KOPT-K1 (cell line): ENCODE results near the gene MGST3.
"Not testable (repeated sequence)": the region's sequence is repeated elsewhere in the genome, so short reads cannot be mapped to it uniquely, and the experiment has no call there.

ENCODE experiments used
- H3K27ac ChIP-seq: fragments of 200-600 bp; sonication (generic); 2 replicates; pipeline ENCODE4 v1.5.1; 2016; ENCODE audit warnings: antibody characterized with exemption, mild to moderate bottlenecking, low read depth, low read length; ENCODE audit not compliant: poor library complexity, severe bottlenecking
- H3K36me3 ChIP-seq: fragments of 200-600 bp; sonication (generic); 2 replicates; pipeline ENCODE4 v1.5.1; 2017; ENCODE audit warnings: antibody characterized with exemption, mild to moderate bottlenecking, low read length, moderate library complexity; ENCODE audit not compliant: insufficient read depth
- H3K9me3 ChIP-seq: fragments of 200-600 bp; sonication (generic); 2 replicates; pipeline ENCODE4 v1.5.1; 2017; ENCODE audit warnings: antibody characterized with exemption, low read length, mild to moderate bottlenecking; ENCODE audit not compliant: insufficient read depth, poor library complexity, severe bottlenecking

Gene MGST3

DNA sequence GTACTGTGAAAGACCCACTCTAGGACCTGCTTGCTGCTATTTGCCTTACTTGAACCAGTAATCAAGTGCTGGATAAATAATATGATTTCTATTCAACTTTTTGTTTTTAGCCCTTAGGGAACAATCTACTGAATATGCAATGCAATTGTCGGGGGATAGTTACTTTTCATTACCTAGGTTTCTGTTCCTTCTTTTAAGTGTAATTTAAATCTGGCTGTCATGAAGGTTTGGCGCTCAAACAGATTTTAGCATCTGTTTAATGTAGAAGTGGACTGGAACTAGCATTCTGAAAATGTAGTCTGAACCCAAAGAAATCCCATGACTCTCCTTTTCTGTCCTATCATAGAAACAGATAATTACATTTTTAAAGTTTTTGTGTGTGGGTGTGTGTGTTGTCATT, 4.8 kb downstream of the MGST3 start:
- H3K9me3 ChIP-seq = no peaks in the 10 kb centered on the region
- H3K27ac ChIP-seq = no peak overlapping the region
- no peaks in the 10 kb centered on the region for H3K36me3 ChIP-seq

DNA sequence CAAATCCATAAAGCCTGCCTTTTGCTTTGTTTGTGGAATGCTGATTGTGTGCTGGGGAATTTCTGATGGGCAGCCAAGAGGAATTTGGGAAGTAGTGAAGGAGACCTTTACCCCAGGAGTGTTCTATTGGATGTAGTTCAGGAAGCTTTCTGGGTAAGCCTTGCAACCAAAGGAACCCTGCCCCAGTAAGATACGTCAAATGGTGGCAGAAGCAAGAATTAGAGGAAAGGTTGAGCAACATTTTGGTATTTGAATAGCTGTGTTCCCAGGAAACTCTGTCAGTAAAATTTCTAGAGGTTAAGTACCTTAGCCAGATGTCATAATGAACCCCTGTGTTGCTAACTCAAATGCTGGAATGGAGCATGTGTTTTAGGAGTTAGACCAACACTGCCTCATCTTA, 6.4 kb downstream of the MGST3 start:
- H3K9me3 ChIP-seq = no peaks in the 10 kb centered on the region
- H3K27ac ChIP-seq = no peak overlapping the region
- H3K36me3 ChIP-seq = no peaks in the 10 kb centered on the region

DNA sequence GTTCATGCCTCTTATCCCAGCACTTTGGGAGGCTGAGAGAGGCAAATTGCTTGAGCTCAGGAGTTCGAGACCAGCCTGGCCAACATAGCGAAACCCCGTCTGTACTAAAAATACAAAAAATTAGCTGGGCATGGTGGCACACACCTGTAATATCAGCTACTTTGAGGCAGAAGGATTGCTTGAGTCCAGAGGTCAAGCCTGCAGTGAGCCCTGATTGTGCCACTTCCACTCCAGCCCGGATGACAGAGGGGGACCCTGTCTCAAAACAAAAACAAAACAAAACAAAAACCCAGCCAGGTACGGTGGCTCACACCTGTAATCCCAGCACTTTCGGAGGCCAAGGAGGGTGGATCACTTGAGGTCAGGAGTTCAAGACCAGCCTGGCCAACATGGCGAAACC, 7.2 kb downstream of the MGST3 start:
- not testable (repeated sequence) for H3K36me3 ChIP-seq, H3K27ac ChIP-seq, H3K9me3 ChIP-seq

DNA sequence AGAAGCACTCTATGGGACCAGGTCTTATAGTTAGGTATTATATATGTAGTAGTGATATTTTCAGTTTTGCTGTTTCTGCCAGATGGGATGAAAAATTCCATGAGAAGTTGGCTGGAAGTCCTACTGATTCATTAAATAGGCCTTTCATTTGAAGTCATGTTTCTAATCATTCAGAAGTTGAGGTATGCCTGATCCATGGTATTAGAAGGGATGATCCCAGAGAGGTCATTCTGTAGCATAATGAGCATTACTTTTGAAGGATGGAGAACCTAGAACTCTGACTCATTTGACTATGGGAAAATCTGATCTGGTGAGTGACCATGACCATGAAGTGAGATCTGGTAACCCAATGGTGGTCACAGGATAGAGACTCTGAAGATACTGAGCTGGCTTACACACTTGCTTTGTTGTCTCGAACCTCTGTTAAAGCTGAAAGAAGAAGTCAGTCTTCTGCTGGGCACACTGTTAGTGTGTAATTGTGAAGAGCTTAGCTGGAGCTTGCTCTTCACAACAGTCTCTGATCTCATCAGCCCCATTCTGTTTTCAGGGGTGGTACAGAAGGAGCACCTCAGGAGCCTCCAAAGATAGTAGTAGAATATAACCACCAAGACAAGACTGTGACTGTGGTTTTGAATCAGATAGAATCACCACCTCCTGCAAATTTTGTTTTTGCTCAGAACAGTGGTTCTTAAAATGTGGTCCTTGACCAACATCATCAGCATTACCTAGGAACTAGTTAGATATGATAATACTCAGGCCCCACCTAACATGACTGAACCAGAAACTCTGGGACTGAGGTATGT, 9.0 kb downstream of the MGST3 start:
- H3K36me3 ChIP-seq = no peaks in the 10 kb centered on the region
- no peaks in the 10 kb centered on the region for H3K9me3 ChIP-seq
- no peak overlapping the region for H3K27ac ChIP-seq

DNA sequence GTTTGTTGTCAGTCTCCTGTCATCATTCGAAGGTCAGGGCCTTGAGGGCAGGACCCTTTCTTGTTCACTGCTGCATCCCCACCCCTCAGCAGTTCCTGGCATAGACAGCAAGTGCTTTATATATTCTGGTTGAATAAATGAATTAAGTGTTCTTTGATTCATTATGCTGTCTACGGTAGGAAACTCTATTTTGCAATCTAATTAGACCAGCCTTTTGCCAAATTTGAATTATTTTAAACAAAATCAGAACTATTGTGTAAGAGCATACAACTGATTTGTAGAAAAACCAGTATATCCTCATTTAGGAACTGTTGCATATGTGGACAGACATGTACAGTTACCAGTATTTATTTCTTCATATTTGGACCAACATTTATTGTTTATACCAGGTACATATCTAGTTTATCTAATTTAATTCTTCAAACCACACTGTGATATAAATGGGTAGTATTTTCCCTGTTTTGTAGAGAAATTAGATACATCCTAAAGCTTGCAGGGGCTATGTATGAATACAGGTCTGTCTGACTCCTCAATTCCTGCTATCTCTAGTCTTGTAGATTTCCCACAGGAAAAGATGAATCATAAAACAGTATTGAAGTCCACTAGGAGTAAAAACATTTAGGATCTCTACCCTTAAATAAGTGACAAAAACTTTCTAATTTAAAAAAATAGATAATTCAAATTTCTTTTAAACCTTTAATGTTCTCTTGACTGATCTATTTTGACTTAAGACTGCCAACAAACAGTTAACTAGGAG, 10.4 kb downstream of the MGST3 start:
- Histone ChIP-seq H3K27ac (no peak overlapping the region), H3K36me3 (no peaks in the 10 kb centered on the region), H3K9me3 (no peaks in the 10 kb centered on the region)

DNA sequence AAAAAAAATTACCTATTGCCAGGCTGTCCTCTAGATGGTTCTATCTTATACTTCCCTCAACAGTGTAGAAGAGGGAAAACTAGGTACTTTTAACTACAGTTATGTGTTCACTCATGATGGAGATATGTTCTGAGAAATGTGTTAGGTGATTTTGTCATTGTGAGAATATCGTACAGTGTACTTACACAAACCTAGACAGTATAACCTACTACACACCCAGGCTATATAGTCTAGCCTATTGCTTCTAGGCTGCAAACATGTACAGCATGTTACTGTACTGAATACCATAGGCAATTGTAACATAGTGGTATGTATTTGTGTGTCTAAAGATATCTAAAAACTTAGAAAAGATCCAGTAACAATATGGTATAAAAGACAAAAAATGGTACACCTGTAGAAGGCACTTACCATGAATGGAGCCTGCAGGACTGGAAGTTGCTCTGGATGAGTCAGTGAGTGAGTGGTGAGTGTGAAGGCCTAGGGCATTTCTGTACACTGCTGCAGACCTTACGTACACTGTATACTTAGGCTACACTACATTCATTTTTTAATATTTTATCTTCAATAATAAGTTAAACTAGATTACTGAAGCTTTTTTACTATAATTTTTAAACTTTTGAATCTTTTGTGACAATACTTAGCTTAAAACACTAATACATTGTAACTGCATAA, 13.2 kb downstream of the MGST3 start:
- H3K9me3 ChIP-seq = no peaks in the 10 kb centered on the region
- H3K27ac ChIP-seq = no peak overlapping the region
- no peaks in the 10 kb centered on the region for H3K36me3 ChIP-seq

DNA sequence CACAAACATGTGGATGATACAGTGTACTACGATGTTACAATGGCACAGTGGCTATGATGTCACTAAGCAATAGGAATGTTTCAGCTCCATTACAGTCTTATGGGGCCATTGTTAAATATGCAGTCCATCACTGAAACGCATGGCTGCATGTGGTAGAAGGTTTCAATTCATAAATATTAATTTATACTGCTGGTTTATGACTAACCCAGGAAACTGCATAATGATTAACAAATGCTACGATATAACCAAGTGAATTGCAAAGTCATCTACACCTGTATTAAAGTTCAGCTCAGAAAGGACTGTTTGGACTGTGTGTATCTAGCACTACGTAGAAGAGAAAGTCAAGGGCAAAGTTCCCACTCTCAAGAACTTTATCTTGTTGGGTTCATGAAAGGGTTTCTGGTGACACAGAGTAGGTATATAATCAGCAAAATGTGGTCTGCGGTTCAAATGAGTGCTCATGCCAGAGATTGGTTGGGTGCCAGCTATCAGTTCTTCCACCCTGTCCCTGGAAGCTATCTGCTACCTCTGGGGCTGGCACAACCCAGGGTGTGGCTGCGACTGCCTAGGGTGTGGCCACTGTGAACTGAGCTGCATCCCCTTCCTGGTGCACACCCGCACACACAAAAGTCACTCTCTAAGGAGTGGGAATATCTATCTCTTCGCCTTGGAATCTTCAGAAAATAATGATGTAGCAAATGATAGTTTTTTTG, 14.8 kb downstream of the MGST3 start:
- Histone ChIP-seq H3K27ac (no peak overlapping the region), H3K36me3 (no peaks in the 10 kb centered on the region), H3K9me3 (no peaks in the 10 kb centered on the region)

DNA sequence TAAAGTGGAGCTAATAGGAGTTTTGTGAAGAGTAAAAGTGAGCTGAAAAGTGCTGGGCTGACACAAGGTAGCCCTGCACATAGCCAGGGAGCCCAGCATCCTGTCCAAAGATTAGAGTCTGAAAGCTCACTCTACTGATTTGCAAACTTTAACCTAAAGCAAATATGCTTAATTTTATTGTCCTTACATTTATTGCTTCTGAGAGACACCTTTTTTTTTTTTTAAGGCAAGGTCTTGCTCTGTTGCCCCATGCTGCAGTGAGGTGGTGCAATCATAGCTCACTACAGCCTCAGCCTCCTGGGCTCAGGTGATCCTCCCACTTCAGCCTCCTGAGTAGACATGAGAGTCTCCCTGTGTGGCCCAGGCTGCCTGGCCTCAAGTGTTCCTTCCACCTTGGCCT, 16.5 kb downstream of the MGST3 start:
- Histone ChIP-seq H3K36me3 (no peaks in the 10 kb centered on the region), H3K27ac (no peak overlapping the region), H3K9me3 (no peaks in the 10 kb centered on the region)

DNA sequence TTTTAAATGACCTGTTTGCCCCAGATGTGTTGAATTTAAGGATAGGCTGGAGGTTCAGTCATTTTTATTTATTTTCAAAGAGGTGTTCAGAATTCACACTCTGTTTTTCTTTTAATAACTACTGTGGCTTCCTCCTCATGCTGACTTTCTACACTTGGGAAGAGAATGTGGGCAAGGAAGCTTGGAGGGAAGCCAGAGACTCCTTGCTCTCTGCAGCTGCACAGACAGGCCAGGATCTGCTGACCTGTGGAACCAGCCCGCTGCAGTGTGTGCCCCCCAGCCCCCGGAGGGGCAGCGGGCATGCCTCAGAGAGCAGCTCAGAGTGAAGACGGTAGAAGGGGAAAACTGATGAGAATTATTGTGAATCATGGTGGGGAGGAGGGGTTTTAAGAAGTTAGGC, 16.9 kb downstream of the MGST3 start:
- Histone ChIP-seq H3K27ac (no peak overlapping the region), H3K36me3 (no peaks in the 10 kb centered on the region), H3K9me3 (no peaks in the 10 kb centered on the region)

DNA sequence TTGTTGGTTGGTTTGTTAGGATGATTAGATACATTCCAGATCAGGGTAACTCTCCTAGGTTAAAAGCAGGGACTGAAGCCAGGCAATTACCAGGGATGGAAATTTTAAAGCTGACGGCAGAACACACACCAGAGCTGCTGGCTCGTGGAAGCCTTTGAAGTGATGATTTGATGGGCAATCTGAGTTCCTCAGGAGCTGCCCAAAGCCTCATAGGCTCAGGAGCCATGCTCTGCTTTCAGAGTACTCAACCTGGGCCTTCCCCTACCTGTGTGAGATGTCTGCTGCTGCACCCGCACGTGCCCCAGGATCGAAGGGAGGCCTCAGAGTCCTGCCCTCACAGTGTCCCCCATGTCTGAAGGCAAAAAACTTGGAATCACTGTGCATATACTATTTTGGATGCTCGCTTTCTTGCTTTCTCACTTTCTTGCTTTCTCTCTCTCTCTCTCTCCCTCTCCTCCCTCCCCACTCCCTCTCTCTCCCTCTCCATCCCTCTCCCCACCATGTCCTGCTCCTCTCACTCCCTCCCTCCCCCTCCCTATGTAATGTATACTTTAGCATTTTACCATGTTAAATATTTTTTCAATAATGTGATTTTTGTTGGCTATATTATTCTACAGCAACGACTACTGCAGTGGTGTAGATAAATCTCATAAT, 18.0 kb downstream of the MGST3 start:
- no peaks in the 10 kb centered on the region for H3K9me3 ChIP-seq
- no peak overlapping the region for H3K27ac ChIP-seq
- no peaks in the 10 kb centered on the region for H3K36me3 ChIP-seq

DNA sequence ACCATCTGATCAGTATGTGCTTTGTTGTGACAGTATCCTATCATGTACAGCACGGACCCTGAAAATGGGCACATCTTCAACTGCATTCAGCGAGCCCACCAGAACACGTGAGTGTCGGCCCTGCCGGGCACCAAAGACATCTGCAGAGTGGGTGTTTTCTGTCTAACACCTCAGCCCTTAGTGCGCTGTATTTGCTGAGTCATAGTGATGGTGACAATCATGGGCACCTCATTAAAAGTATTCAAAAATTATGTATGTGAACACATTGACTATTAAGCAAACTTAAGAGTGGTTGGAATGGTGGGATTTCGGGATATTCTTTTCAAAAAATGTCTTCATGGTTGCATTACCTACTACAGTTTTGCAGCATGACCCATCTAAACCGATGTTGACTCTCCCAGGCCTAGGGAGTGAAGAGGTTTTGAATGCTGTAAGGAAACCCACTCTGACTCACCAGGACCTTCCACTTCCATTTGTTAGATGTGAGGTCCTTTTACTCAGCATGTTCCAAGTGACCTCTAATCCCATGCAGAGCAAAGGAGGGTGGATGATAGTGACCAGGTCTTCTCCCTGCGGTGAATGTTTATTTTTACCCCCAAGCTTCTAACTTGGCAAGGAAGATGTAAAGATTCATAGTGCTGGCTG, 20.1 kb downstream of the MGST3 start:
- Histone ChIP-seq H3K27ac (no peak overlapping the region), H3K36me3 (peaks cover 5% of the 10 kb centered on the region; the same call in 1 of the 2 replicates), H3K9me3 (no peaks in the 10 kb centered on the region)

DNA sequence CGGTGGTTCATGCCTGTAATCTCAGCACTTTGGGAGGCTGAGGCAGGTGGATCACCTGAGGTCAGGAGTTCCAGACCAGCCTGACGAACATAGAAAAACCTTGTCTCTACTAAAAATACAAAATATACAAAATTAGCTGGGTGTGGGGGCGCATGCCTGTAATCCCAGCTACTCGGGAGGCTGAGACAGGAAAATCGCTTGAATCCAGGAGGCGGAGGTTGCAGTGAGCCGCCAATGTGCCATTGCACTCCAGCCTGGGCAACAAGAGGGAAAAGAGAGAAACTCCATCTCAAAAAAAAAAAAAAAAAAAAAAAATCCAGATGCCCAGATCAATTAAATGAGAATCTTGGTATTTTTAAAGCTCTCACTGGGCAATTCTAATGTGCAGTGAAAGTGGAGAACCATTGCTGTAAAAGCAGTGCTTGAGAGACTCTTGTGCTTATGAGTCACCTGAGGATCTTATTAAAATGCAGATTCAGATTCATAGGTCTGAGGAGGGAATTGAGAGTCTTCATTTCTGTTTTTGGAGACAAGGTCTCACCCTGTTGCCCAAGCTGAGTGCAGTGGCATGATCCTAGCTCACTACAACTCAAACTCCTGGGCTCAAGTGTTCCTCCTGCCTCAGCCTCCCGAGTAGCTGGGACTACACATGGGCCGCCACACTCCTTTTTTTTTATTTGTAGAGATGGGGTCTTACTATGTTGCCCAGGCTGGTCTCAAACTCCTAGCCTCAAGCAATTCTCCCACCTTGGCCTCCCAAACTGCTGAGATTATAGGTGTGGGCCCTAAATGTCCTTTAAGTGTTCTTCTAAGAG, 27.9 kb downstream of the MGST3 start:
- H3K36me3 ChIP-seq = peaks cover 53% of the 10 kb centered on the region
- not testable (repeated sequence) for H3K27ac ChIP-seq, H3K9me3 ChIP-seq

DNA sequence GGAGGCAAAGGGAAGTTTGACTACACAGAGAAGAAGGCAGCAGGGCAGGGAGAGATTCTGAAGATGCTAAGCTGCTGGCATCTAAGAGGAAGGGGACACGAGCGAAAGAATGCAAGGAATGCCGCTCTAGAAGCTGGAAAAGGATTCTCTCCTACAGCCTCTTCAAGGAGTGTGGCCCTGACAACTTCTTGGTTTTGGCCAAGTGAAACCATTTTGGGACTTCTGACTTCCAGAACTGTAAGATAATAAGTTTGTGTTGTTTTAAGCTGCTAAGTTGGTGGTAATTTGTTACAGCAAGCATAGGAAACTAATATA, 28.5 kb downstream of the MGST3 start:
- no peak overlapping the region for H3K27ac ChIP-seq
- peaks cover 59% of the 10 kb centered on the region for H3K36me3 ChIP-seq
- no peaks in the 10 kb centered on the region for H3K9me3 ChIP-seq

DNA sequence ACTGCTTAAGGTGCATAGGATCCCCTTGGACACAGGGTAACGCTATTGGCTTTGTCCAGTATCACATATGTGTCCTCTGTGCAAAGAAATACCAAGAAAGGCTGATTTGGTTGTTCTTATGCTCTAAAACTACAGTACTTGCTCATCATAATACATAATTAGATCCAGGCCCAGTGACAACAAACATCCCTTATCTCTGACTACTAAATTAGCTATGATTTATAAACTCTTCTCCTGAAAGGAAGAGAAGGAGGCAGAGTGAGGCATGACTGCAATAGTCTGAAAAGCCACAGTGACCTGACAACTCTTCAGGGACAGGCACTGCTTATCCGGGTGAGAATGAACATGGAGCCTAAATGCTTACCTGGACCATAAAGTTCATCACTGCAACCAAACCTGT, 30.7 kb downstream of the MGST3 start:
- Histone ChIP-seq H3K36me3 (peaks cover 75% of the 10 kb centered on the region), H3K9me3 (no peaks in the 10 kb centered on the region), H3K27ac (no peak overlapping the region)
